Measurements from ENCODE around the gene LIN7A. TPM values are rescaled to one million over a fixed set of nuclear protein-coding genes. Genes with fewer than 3 reads are reported as not detected.

LIN7A gene
- polyA plus RNA-seq, 1 donor from 2014 or later: 31.5 TPM

DNA sequence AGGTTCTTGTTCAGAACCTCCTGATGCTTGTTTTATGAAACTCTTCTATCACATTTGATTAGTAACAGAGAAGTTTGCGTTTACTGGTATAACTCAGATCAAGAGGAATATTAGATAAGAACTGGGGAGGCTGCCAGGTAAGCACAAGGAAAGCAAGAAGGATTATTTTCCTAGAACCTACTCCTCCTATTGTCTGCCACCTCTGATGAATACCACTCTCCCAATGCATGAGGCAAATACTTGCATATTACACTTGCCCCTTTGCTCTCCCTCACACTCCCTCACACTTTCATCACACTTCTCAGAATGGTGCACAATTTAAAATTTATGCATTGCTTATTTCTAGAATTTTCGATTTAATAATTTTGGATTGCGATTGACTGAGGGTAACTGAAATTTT is 43.6 kb downstream of the LIN7A start:
- Histone ChIP-seq H2AFZ (ENCODE audit: low read depth, low read length) (no peak overlapping the region), H3K36me3 (ENCODE audit: insufficient read depth, low read length) (no peaks in the 10 kb centered on the region), H3K27ac (ENCODE audit: low read length) (no peak overlapping the region), H3F3A (ENCODE audit: insufficient read depth, low read length, poor library complexity, severe bottlenecking) (peaks cover 4% of the 10 kb centered on the region), H3K27me3 (ENCODE audit: insufficient read depth, low read depth, low read length) (no peaks in the 10 kb centered on the region), H3K9me2 (ENCODE audit: insufficient read depth, low read length) (no peaks in the 10 kb centered on the region), H3K9ac (ENCODE audit: low read length) (no peak overlapping the region), H3K4me2 (ENCODE audit: low read length) (no peak overlapping the region), H3K4me3 (ENCODE audit: low read length) (no peak overlapping the region), H3K9me3 (ENCODE audit: low read length) (no peaks in the 10 kb centered on the region), H4K20me1 (ENCODE audit: insufficient read depth) (no peaks in the 10 kb centered on the region), H3K79me2 (replicated peaks; ENCODE audit: insufficient read depth, low read length) (no peaks in the 10 kb centered on the region)
- TF ChIP-seq, protein P1, sequence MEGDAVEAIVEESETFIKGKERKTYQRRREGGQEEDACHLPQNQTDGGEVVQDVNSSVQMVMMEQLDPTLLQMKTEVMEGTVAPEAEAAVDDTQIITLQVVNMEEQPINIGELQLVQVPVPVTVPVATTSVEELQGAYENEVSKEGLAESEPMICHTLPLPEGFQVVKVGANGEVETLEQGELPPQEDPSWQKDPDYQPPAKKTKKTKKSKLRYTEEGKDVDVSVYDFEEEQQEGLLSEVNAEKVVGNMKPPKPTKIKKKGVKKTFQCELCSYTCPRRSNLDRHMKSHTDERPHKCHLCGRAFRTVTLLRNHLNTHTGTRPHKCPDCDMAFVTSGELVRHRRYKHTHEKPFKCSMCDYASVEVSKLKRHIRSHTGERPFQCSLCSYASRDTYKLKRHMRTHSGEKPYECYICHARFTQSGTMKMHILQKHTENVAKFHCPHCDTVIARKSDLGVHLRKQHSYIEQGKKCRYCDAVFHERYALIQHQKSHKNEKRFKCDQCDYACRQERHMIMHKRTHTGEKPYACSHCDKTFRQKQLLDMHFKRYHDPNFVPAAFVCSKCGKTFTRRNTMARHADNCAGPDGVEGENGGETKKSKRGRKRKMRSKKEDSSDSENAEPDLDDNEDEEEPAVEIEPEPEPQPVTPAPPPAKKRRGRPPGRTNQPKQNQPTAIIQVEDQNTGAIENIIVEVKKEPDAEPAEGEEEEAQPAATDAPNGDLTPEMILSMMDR (IDR thresholded peaks at IDR 0.05; ENCODE audit: poor library complexity, severe bottlenecking): no peak
- no peak for TF ChIP-seq TAF1 (IDR thresholded peaks at IDR 0.05; ENCODE audit: low read depth)
- TF ChIP-seq EZH2 (IDR thresholded peaks at IDR 0.05; ENCODE audit: borderline replicate concordance, insufficient read depth, low read length, poor library complexity, severe bottlenecking): no peak
- no peak for TF ChIP-seq SMC3 (conservative IDR thresholded peaks at IDR 0.05; ENCODE audit: poor library complexity)
- TF ChIP-seq MXI1 (conservative IDR thresholded peaks at IDR 0.05; ENCODE audit: poor library complexity, severe bottlenecking): no peak
- no peak for TF ChIP-seq EP300 (conservative IDR thresholded peaks at IDR 0.05; ENCODE audit: poor library complexity, severe bottlenecking)
- TF ChIP-seq, protein P2, sequence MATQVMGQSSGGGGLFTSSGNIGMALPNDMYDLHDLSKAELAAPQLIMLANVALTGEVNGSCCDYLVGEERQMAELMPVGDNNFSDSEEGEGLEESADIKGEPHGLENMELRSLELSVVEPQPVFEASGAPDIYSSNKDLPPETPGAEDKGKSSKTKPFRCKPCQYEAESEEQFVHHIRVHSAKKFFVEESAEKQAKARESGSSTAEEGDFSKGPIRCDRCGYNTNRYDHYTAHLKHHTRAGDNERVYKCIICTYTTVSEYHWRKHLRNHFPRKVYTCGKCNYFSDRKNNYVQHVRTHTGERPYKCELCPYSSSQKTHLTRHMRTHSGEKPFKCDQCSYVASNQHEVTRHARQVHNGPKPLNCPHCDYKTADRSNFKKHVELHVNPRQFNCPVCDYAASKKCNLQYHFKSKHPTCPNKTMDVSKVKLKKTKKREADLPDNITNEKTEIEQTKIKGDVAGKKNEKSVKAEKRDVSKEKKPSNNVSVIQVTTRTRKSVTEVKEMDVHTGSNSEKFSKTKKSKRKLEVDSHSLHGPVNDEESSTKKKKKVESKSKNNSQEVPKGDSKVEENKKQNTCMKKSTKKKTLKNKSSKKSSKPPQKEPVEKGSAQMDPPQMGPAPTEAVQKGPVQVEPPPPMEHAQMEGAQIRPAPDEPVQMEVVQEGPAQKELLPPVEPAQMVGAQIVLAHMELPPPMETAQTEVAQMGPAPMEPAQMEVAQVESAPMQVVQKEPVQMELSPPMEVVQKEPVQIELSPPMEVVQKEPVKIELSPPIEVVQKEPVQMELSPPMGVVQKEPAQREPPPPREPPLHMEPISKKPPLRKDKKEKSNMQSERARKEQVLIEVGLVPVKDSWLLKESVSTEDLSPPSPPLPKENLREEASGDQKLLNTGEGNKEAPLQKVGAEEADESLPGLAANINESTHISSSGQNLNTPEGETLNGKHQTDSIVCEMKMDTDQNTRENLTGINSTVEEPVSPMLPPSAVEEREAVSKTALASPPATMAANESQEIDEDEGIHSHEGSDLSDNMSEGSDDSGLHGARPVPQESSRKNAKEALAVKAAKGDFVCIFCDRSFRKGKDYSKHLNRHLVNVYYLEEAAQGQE (IDR thresholded peaks at IDR 0.05; ENCODE audit: borderline replicate concordance): no peak
- TF ChIP-seq RAD21 (conservative IDR thresholded peaks at IDR 0.05): no peak
- no peak for TF ChIP-seq POLR2AphosphoS5 (IDR thresholded peaks at IDR 0.05)

DNA sequence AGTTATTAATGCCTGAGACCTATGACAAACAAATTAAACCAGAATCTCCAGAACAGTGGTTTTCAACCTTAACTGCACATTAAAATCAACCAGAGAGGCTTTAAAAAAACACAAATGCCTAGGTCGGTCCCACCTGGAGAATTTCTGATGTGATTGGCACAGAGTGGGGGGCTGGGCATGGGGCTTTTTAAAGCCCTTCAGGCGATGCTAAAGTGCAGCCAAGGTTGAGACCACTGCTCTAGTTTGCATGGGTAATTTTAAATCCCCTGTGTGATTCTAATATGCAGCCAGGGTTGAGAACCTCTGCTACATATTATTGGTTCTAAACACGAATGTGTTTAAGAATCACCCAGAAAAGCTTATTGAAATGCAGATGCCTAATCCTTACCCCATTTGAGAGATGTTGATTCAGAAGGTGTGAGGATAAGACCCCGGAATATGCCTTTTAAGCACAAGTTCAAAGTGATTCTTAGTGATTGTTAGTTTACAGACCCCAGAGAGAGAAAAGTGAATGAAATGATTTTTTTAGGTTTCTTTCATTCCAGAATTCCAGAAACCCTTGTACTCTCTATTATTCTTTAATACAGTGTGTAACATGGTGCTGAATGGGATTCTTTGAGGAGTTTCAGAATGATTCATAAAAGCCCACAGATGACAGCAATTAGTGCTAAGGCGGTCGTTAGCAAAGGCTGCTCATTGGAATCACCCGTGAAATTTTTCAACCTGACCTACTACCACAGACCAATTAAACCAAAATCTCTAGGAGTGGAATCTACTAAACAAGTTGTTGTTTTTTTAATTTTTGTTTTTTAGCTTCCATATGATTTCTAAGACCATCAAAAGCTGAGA is 44.9 kb downstream of the LIN7A start:
- TF ChIP-seq TAF1 (IDR thresholded peaks at IDR 0.05; ENCODE audit: low read depth) (no peak), SMC3 (conservative IDR thresholded peaks at IDR 0.05; ENCODE audit: poor library complexity) (no peak), RAD21 (conservative IDR thresholded peaks at IDR 0.05) (no peak), EP300 (conservative IDR thresholded peaks at IDR 0.05; ENCODE audit: poor library complexity, severe bottlenecking) (no peak), POLR2AphosphoS5 (IDR thresholded peaks at IDR 0.05) (no peak), EZH2 (IDR thresholded peaks at IDR 0.05; ENCODE audit: borderline replicate concordance, insufficient read depth, low read length, poor library complexity, severe bottlenecking) (no peak), MXI1 (conservative IDR thresholded peaks at IDR 0.05; ENCODE audit: poor library complexity, severe bottlenecking) (no peak)
- TF ChIP-seq, protein P1 (IDR thresholded peaks at IDR 0.05; ENCODE audit: poor library complexity, severe bottlenecking): no peak
- TF ChIP-seq, protein P2 (IDR thresholded peaks at IDR 0.05; ENCODE audit: borderline replicate concordance): no peak
- no peak overlapping the region for H3K4me2 ChIP-seq (ENCODE audit: low read length)

More for the DNA sequence above, 44.9 kb downstream of the LIN7A start:
- no peaks in the 10 kb centered on the region for H3K36me3 ChIP-seq (ENCODE audit: insufficient read depth, low read length)
- peaks cover 4% of the 10 kb centered on the region for H3F3A ChIP-seq (ENCODE audit: insufficient read depth, low read length, poor library complexity, severe bottlenecking)
- H3K4me3 ChIP-seq (ENCODE audit: low read length): no peak overlapping the region
- no peaks in the 10 kb centered on the region for H3K27me3 ChIP-seq (ENCODE audit: insufficient read depth, low read depth, low read length)
- H3K9me3 ChIP-seq (ENCODE audit: low read length): no peaks in the 10 kb centered on the region
- no peak overlapping the region for H2AFZ ChIP-seq (ENCODE audit: low read depth, low read length)
- H3K27ac ChIP-seq (ENCODE audit: low read length): no peak overlapping the region
- no peaks in the 10 kb centered on the region for H4K20me1 ChIP-seq (ENCODE audit: insufficient read depth)
- no peaks in the 10 kb centered on the region for H3K9me2 ChIP-seq (ENCODE audit: insufficient read depth, low read length)
- H3K79me2 ChIP-seq (replicated peaks; ENCODE audit: insufficient read depth, low read length): no peaks in the 10 kb centered on the region
- H3K9ac ChIP-seq (ENCODE audit: low read length): no peak overlapping the region

Data from neural cell (in vitro differentiated cells).